ENCODE data around the gene SEC24D. TPM values are rescaled to one million over a fixed set of nuclear protein-coding genes. Genes with fewer than 3 reads are reported as not detected.

SEC24D gene
- total and polyA plus RNA-seq, 2 of the 8 experiments (the other 6 are each of a cell fraction or from before 2014, with no cell fraction given): 28.9 to 91.6 TPM

DNA sequence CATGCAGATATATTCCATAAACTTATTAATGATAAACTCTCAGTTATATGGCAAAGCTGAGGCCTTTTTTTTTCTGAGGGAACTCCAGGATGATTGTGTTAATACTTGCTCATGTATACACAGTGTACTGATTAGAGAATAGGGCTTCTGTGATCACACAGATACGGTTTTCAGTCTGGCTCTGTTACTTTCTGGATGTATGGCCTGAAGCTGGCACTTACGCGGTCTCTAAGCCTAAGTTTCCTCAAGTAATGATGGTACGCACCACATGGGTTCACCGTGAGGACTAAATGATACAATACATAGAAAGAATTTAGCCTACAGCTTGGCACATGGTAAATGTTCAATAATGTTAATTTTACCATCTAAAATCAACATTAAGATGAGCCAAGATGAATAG, 73.8 kb downstream of the SEC24D start:
- Histone ChIP-seq H4K8ac (ENCODE audit: extremely low read depth, insufficient read depth, low read length) (no peak overlapping the region), H3K9me3 (ENCODE audit: insufficient read depth in 2 of 2, low read depth in 1 of 2, low read length in 1 of 2) (no peaks in the 10 kb centered on the region), H4K91ac (replicated peaks; ENCODE audit: insufficient read length, low read length) (no peak overlapping the region), H3K4me2 (ENCODE audit: insufficient read depth in 1 of 2, low read depth in 2 of 2, low read length in 2 of 2) (no peak overlapping the region), H3K36me3 (ENCODE audit: control insufficient read depth in 2 of 4, insufficient read depth in 4 of 4, low read length in 3 of 4) (peaks cover 11 to 53% (median 33%) of the 10 kb centered on the region in 4 experiments; a peak in 7 of 8 replicates), H4K5ac (ENCODE audit: insufficient read length, low read depth, low read length) (no peak overlapping the region), H4K20me1 (replicated peaks in 1 of 2; ENCODE audit: control insufficient read depth in 1 of 2, insufficient read depth in 2 of 2, low read length in 2 of 2) (no peaks in the 10 kb centered on the region), H3K79me2 (ENCODE audit: control insufficient read depth in 1 of 2, insufficient read depth in 2 of 2, low read length in 2 of 2) (no peaks in the 10 kb centered on the region), H2BK20ac (ENCODE audit: low read length) (no peak overlapping the region), H3K27me3 (replicated peaks in 1 of 4; ENCODE audit: control insufficient read depth in 3 of 4, extremely low read depth in 1 of 4, insufficient read depth in 3 of 4, low read length in 3 of 4) (no peaks in the 10 kb centered on the region), H3K4me3 (ENCODE audit: extremely low read depth in 1 of 4, insufficient read depth in 2 of 4, low read depth in 3 of 4, low read length in 4 of 4) (no peak overlapping the region), H3K18ac (ENCODE audit: extremely low read depth, low read length) (no peak overlapping the region), H3K23ac (ENCODE audit: insufficient read length) (no peak overlapping the region), H3K4me1 (replicated peaks in 1 of 4; ENCODE audit: control insufficient read depth in 3 of 4, insufficient read depth in 4 of 4, low read length in 3 of 4) (no peaks in the 10 kb centered on the region), H2BK15ac (ENCODE audit: low read length) (no peak overlapping the region), H3K23me2 (ENCODE audit: low read depth, low read length) (no peaks in the 10 kb centered on the region), H3K56ac (replicated peaks; ENCODE audit: insufficient read length, low read depth, low read length) (no peak overlapping the region), H2AFZ (ENCODE audit: low read length) (no peak overlapping the region), H2AK5ac (ENCODE audit: low read depth, low read length) (no peak overlapping the region), H3K9ac (replicated peaks in 1 of 4; ENCODE audit: extremely low read depth in 1 of 4, low read depth in 3 of 4, low read length in 3 of 4) (no peak overlapping the region), H2BK12ac (ENCODE audit: low read depth, low read length) (no peak overlapping the region), H3K79me1 (ENCODE audit: low read depth, low read length) (no peaks in the 10 kb centered on the region), H3K4ac (replicated peaks; ENCODE audit: insufficient read length, low read depth, low read length) (no peak overlapping the region), H2BK5ac (ENCODE audit: low read depth, low read length) (no peak overlapping the region), H3K14ac (ENCODE audit: insufficient read length) (no peak overlapping the region), H2BK120ac (replicated peaks; ENCODE audit: low read depth, low read length) (no peak overlapping the region), H3K27ac (ENCODE audit: low read depth, low read length) (no peak overlapping the region)
- ChIA-PET CTCF (ENCODE audit: partially characterized antibody) (no interaction called here), POLR2A (ENCODE audit: partially characterized antibody) (no interaction called here)
- no peak for FAIRE-seq
- no peak for TF ChIP-seq EP300 (IDR thresholded peaks at IDR 0.05; ENCODE audit: borderline replicate concordance in 1 of 2, low read depth in 2 of 2, low read length in 2 of 2)
- no peak for TF ChIP-seq NANOG (IDR thresholded peaks at IDR 0.05; ENCODE audit: insufficient read depth, low read depth, low read length, poor library complexity, severe bottlenecking)
- DNase-seq (ENCODE audit: low read depth in 1 of 2, low spot score in 2 of 2): no peak
- WGBS, 2 experiments (ENCODE audit: extremely low coverage in 1 of 2, insufficient coverage in 1 of 2, insufficient read length in 1 of 2, insufficient replicate concordance in 2 of 2, low coverage in 1 of 2, low lambda C conversion rate in 2 of 2, missing lambda C conversion rate in 1 of 2): 95% methylated on average over 5 of the region's 5 CpGs; no CpG with 5 or more reads in 1 of the 2 experiments
